HL-60/S4 treated with phorbol 12-myristate 13-acetate at 8.2 ng/mL for 4 days and 3 days (cell line): Measurements from ENCODE around the gene SLC35F1.
"Not testable (repeated sequence)": the region's sequence is repeated elsewhere in the genome, so short reads cannot be mapped to it uniquely, and the experiment has no call there.

Source experiments
- in situ Hi-C: fragments of 300-500 bp; cut with MboI; formaldehyde crosslinking; loops from 2 replicates; pipeline ENCODE4 v1.15.0; 2022; ENCODE audit warnings: low sequenced_read_pairs

Gene SLC35F1

GRCh38 chr6:117906958-117907600 is at the start of gene SLC35F1:
TSS of gene SLC35F1 (plus strand) at chr6:117907264.
- in situ Hi-C loops, result no loop called here

DNA sequence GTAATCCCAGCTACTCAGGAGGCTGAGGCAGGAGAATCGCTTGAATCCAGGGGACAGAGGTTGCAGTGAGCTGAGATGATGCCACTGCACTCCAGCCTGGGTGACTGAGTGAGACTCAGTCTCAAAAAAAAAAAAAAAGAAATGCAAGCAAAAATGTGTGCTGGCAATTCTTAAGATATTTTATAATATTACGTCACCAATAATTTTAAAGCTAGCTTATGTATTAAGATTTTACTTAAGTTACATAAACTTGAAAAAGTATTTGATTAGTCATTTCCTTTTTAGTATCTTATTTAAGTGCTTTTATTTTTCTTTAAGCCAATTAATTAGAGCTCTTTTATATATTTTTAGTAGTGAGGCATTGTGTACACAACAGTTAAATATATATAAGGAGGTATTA is 48.5 kb upstream of the SLC35F1 start:
- in situ Hi-C loops, result not testable (repeated sequence)

DNA sequence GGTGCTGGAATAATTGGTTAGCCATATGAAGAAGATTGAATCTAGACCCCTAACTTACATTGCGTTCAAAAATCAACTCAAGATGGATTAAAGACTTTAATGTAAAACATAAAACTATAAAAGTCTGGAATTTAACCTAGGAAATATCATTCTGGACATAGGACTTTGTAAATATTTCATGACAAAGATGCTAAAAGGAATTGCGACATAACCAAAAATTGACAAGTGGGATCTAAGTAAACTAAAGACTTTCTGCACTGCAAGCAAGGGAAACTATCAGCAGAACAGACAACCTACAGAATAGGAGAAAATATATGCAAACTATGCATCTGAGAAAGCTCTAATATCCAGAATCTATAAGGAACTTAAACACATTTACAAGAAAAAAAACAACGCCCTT is 45.5 kb upstream of the SLC35F1 start:
- in situ Hi-C loops, result no loop called here

GRCh38 chr6:117866561-117866960 is 40.5 kb upstream of the SLC35F1 start:
- in situ Hi-C loops, result no loop called here

- in situ Hi-C loops, result no loop called here
Measured at GRCh38 chr6:117870486-117871242, 36.4 kb upstream of the SLC35F1 start.

- in situ Hi-C loops, result no loop called here
Measured at GRCh38 chr6:117880824-117881223, 26.2 kb upstream of the SLC35F1 start.

DNA sequence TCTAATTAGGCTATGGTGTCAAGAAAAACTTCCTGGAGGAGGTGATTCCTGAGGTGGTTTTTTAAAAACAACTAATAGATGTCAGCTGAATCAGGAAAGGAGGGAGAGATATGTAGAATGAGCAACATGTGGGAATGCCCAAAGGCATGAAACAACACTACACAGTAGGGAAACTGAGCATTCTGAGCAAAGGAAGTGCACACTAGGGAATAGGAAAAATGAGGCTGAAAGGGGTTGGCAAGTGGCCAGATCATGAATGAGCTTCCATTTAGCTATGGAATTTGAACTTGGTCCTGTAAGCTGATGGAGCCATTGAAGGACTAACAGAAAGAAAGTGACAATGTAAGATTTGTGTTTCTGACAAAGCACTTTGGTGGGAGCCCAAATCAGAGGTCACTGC is 16.9 kb upstream of the SLC35F1 start:
- in situ Hi-C loops, result no loop called here

DNA sequence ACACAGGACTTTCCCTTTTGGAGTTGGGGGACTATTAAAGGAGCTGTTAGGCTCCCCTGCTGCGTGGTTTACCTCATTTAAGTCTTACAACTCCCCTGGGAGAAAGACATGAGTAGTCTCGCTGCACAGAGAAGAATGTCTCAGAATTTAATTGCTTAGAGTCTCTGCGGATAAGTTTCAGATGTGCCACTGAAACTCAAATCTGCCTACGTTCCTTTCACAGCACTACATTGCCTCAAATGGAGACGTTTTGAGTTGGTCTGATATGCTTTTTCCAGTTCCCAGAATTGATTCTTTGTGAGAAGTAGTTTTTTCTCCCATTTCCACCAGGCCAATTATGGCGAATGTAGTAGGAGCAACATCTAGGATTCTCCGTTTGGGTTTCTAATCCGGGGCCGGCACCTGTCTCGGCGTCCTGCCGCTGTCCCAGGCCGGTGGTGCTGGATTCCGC is 532 bp upstream of the SLC35F1 start:
- in situ Hi-C loops, result no loop called here

- in situ Hi-C loops, result no loop called here
Measured at GRCh38 chr6:117907601-117908245, 659 bp downstream of the SLC35F1 start.

- in situ Hi-C loops, result no loop called here
Measured at GRCh38 chr6:117908246-117909068, 1.4 kb downstream of the SLC35F1 start.

DNA sequence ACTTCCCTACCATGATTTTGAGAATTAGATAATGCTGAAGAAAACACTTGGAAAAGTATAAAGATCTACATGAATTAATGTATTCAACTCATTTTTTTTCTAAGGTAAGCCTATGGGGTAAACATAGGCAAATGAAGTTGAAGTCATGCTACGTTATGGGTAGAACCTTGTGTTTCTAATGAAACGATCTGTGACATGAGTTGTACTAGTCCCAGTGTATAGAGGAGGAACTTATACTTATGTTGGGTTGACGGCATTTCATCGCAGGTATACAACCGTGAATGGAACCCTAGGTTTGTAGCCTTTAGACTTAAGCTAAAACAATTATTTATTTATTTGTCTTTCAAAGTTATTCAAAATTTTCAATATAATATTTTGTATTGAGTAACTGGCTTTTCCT is 2.6 kb downstream of the SLC35F1 start:
- in situ Hi-C loops, result no loop called here

- in situ Hi-C loops, result no loop called here
Measured at GRCh38 chr6:117910549-117910948, 3.5 kb downstream of the SLC35F1 start.

- in situ Hi-C loops, result no loop called here
Measured at GRCh38 chr6:117911150-117911549, 4.1 kb downstream of the SLC35F1 start.

GRCh38 chr6:117911660-117912059 is 4.6 kb downstream of the SLC35F1 start:
- in situ Hi-C loops, result no loop called here

DNA sequence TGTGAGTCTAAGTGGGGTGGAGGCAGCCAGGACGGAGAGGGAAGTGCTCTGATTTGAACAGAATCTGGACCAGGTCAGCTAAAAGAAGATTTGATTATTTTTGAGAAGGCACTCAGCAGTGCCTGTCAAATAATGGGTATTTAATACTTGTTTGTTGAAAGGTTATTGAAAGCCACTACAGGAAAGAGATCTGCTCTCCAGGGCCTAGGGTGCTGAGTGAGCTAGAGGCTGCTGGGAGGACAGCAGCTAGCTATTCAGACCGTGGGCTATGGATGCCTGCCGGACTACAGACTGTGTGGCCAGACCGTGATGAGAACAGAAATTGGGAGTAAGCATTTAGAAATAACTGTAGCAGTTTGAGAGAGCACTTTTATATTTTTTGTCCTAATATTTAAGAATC is 8.8 kb downstream of the SLC35F1 start:
- in situ Hi-C loops, result no loop called here

- in situ Hi-C loops, result no loop called here
Measured at GRCh38 chr6:117916483-117916882, 9.4 kb downstream of the SLC35F1 start.

GRCh38 chr6:117917176-117917575 is 10.1 kb downstream of the SLC35F1 start:
- in situ Hi-C loops, result no loop called here

DNA sequence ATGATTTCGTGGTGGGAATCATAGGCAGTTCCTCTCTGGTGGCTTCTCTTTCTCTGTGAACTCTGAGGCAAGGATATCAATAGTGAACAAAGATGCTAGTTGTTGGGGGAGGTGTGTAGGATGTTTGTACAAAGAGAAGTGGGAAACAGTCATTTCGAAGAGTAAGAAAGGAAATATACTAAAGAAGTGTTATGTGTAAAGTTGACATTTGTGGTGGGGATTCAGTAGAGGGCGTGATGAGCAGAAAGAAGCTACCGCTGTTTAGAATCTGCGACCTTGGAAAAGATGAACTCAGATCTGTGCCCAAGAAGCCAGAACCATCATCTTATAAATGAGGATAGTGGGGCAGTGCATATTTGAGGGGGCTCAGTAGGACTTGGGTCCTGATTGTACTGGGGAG is 11.4 kb downstream of the SLC35F1 start:
- in situ Hi-C loops, result no loop called here

GRCh38 chr6:117919275-117919674 is 12.2 kb downstream of the SLC35F1 start:
- in situ Hi-C loops, result no loop called here

- in situ Hi-C loops, result no loop called here
Measured at GRCh38 chr6:117919775-117920729, 13.0 kb downstream of the SLC35F1 start.
